Mesodermal cell (in vitro differentiated cells): ENCODE measurements around the gene CFLAR.

ENCODE experiments used
- H3K27ac ChIP-seq: 2 replicates; pipeline ENCODE4 v1.7.0; 2013; ENCODE audit warnings: mild to moderate bottlenecking, low read depth, low read length, moderate library complexity; ENCODE audit not compliant: severe bottlenecking
- H3K36me3 ChIP-seq: 2 replicates; pipeline ENCODE4 v1.7.1; 2013; ENCODE audit warnings: mild to moderate bottlenecking, low read length, moderate library complexity; ENCODE audit not compliant: control insufficient read depth, insufficient read depth
- H3K4me1 ChIP-seq: one replicate; pipeline ENCODE4 v1.7.1; 2013; ENCODE audit warnings: mild to moderate bottlenecking, low read length; ENCODE audit not compliant: insufficient read depth, control insufficient read depth, poor library complexity, severe bottlenecking
- H3K4me3 ChIP-seq: 2 replicates; pipeline ENCODE4 v1.7.0; 2013; ENCODE audit warnings: low read length, control low read depth, mild to moderate bottlenecking; ENCODE audit not compliant: insufficient read depth, poor library complexity, severe bottlenecking; ENCODE audit errors: extremely low read depth
- H3K9me3 ChIP-seq: 2 replicates; pipeline ENCODE4 v1.7.1; 2013; ENCODE audit warnings: mild to moderate bottlenecking, low read length, moderate library complexity; ENCODE audit not compliant: control insufficient read depth
- WGBS, 2 experiments: methylation state at CpG; one replicate each; pipeline ENCODE4 v1.1.5; 2013; ENCODE audit warnings: missing lambda C conversion rate in 2 of 2; ENCODE audit not compliant: insufficient coverage in 2 of 2; 5-methylcytosine and 5-hydroxymethylcytosine counted together

Gene CFLAR

DNA sequence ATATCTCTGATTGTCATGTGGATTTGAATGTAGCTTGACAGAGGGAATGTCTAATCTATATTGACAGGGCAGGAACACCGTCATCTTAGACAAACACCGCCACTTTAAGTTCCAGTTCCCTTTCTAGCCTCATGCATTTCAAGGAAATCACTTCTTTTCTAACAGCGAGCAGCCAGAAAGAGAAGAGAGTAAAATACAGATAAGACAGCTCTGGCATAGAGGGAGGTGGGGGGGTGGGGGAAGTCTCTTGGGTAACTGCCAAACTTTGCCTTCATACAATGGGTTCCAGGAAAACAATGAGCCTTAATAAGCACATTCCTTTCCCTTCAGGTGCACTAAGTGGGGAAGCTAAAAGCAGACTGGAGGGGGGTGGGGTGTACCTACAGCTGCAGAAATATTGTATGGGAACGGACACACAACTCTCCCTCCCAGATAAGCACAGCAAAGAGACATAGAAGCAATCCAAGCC lies 104.2 kb downstream of the CFLAR start:
- Histone ChIP-seq H3K27ac (no peak overlapping the region), H3K9me3 (no peaks in the 10 kb centered on the region), H3K36me3 (no peaks in the 10 kb centered on the region), H3K4me1 (peaks cover 5% of the 10 kb centered on the region), H3K4me3 (no peak overlapping the region)
- 50% methylated on average over 2 of the region's 4 CpGs; no CpG with 5 or more reads in 1 of the 2 experiments for WGBS, 2 experiments

DNA sequence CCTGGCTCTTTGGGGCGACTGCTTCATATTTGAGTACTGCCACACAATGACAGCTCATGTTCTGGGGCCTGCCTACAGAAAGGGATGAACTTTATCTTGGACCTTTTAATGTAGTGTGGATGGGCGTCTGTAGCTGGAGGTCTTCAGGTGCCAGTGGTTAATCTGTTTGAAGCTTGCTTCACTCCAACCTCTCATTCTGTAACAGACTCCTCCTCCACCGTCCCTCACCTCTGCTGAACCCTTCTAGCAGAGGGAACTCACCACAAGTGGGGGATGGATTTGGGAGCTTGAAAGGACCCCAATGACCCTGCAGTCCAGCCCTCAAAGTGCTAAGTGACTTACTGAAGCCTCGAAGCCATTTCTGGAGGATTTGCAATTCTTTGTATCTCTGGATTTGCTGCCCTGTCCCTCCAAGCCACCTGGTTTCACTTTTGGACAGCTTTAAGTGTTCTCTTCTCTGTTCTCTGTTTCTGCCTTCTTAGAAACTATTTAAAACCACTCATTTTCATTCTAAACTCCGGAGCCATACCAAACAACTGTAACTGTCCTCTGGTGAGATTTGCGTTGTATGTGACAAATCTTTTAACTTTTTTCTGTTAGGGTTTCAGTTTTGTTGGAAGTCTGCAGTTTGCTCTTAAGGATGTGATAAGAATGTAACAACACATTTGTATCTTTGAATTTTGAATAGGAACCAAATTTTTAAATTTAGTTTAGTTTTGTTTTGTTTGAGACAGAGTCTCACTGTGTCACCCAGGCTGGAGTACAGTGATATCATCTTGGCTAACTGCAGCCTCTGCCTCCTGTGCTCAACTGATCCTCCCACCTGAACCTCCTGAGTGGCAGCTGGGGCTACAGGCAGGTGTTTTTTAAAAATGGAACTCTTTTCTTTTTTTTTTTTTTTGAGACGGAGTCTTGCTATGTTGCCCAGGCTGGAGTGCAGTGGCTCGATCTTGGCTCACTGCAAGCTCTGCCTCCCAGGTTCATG lies 107.4 kb downstream of the CFLAR start:
- Histone ChIP-seq H3K36me3 (no peaks in the 10 kb centered on the region), H3K9me3 (no peaks in the 10 kb centered on the region), H3K4me1 (peaks cover 5% of the 10 kb centered on the region), H3K27ac (no peak overlapping the region), H3K4me3 (no peak overlapping the region)
- 60 to 93% methylated on average over 2 to 4 of the region's 8 CpGs for WGBS, 2 experiments
